Activated CD8-positive, alpha-beta memory T cell treated with anti-CD3 and anti-CD28 coated beads for 48 hours (primary cell): ENCODE results near the gene AGMO.

ENCODE experiments used
- DNase-seq, 3 experiments: peaks; one replicate each; pipeline ENCODE4 v3.0.0-alpha.2; 2020; ENCODE audit warnings: low read depth in 2 of 3, low spot score in 2 of 3

AGMO gene

GRCh38 chr7:15245831-15246230 lies 316.0 kb downstream of the AGMO start:
- no peak for DNase-seq

DNA sequence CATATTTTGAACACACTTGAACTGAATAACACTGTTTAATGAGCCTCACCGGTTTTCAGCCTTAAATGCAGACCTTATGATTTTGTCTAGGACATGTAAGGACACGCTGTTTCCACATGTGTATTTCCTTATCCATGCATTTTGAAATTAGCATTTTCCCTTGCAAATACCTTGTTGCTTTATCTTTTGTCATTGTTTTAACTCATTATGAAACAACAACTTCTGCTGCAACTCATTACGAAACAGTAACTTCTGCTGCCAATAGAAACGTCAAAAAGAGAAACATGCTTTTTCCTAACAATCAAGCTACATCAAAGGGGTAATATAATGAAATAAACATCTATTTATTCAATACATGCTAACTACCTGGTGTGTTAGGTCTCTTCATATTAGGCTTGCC lies 322.0 kb downstream of the AGMO start:
- DNase-seq = no peak

GRCh38 chr7:15236952-15237351 lies 324.9 kb downstream of the AGMO start:
- DNase-seq = no peak

DNA sequence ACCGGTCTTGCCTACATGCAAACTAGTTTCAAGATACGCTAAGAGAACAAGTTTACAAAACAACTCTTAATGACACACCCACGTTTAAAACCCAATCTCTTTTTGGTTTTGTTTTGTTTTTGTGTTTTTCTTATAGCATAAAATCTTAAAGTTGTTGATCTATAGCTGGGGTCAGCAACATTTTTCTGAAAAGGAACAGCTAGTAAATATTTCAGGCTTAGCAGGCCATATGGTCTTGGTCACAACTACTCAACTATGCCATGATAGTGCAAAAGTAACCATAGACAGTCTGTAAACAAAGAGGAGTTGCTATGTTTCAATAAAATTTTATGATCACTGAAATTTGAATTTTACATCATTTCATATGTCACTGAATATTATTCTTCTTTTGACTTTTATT lies 327.4 kb downstream of the AGMO start:
- no peak for DNase-seq

GRCh38 chr7:15228831-15229230 lies 333.0 kb downstream of the AGMO start:
- DNase-seq = no peak

GRCh38 chr7:15225981-15226380 lies 335.8 kb downstream of the AGMO start:
- DNase-seq = no peak

DNA sequence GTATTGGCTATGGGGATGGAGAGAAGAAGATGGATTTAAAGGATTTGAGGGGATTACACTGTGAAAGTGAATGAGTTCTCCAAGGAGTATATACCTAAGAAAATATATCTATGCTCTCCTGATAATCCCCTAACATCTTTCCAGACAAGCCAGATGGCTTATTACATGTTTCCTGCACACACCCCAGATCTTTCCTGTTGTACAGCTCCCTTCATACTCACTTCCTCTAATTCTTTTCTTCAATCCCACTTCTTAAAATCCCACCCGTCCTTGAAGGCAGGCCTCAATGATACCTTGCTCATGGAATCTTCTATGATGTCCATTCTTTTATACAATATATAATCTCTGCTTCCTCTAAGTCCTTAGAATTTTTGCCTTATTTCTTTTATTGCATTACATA lies 342.1 kb downstream of the AGMO start:
- no peak for DNase-seq

GRCh38 chr7:15218261-15218660 lies 343.6 kb downstream of the AGMO start:
- DNase-seq = no peak

DNA sequence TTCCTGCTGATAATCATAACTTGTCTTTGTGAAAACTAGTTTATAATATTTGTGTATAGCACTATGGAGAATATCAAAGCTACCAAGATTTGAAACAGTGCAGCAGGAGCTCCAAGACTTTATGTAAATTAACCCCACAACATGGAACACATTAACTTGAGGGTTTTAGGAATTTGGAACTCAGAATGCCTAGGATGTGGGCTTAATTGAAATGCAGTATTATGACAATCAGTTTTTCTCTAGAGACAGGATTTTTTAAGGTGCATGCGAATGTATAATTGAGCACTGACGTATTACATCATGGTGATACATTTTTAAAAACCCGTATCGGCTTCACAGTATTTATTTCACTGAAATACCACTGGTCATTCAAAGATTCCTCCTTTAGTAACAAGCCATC lies 346.2 kb downstream of the AGMO start:
- no peak for DNase-seq

DNA sequence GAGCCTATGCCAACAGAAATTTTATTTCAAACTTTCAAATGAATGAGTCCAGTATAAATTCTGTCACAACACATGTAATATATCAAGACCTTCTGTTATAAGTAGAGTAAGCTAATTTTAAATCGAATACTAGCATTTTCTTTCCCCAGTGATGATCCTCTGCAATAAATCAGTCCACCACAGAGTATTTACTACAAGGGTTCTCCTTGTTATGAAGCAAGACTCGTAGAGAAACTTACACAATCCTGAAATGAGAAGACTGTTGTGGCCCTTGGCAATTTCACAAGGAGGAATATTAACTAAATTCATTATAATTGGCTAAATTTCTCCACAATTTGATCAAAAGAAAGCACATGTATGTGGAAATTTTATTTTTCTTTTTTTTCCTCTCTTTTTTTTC lies 346.8 kb downstream of the AGMO start:
- DNase-seq = no peak

GRCh38 chr7:15213093-15213492 lies 348.7 kb downstream of the AGMO start:
- DNase-seq = no peak

DNA sequence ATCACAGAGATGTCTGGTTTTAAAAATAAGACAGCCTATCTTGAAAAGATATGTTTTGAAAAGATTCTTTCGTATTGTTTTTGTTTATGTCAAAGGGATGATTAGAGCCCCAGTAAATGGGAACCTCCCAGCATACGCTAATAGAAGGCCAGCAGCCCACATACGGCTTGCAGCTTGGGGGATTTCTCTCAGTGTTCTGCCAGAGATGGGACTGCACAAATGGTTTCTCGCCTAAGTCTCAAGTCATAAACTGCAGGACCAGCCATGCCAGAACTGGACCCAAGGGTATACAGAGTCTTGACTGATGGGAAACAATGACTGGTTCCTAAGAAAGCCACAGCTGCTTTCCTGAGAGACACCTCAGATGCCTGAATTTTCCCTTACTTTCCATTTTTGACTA lies 352.4 kb downstream of the AGMO start:
- DNase-seq = no peak

- no peak for DNase-seq
These were observed 357.4 kb downstream of the AGMO start for GRCh38 chr7:15204421-15204820.

GRCh38 chr7:15199482-15199881 lies 362.3 kb downstream of the AGMO start:
- no peak for DNase-seq

DNA sequence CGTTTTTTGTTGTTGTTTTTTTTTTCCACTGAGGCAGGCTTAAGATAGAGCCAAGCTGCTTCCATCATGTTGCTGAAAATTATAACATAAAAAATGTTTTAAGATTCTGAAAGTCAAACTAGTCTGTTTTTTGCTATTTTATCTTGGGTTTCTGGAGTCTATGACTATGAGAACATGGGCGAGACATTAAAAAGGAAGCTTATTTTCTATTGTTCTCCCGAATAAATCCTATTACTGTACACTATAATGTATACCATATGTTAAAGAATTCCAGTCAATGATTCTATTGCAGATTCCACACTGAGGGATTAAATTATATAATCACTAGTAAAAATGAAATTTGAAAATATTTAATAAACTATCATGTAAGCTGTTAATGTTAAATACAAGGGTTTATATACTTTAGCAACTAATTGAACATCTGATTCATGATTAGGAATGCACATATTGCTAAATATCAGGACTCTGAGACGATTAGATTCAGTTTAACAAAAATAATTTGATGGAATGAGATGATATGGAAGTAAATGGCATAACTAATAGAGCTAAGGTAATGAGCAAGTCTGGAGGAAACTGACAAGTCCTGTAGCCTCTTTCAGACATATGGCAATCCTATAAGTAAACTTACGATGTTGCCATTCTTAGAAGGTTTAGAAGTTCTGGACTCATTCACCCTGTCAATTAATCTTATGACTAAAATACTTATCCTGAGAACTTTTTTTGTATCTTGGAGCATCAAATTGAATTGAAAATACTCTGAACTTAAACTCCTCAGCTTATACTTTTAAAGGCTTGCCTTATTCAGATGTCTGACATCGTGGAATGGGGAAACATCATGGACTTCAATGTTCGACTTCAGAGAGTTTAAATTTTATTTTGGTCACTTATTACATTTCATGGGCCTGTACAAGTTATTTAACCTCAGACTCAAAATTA lies 364.5 kb downstream of the AGMO start:
- no peak for DNase-seq

GRCh38 chr7:15178065-15178464 lies 383.8 kb downstream of the AGMO start:
- no peak for DNase-seq

DNA sequence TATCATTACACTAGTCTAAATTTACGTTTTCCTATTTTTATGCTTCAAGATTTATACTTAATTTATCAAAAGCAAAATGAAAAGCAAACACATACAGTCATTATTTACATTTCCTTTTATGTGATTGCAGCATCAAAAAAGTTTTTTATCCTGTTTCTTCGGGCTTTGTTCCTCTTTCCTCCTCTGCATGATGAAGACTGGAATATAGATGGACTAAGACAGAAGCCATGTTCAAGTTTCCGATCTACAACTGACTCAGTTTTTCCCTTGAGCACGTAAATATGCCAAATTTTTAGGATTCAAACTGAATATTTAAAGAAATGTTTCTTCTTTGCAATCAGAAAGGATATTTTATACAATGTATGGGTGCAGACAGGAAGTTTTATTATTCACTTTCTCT lies 385.7 kb downstream of the AGMO start:
- no peak for DNase-seq

DNA sequence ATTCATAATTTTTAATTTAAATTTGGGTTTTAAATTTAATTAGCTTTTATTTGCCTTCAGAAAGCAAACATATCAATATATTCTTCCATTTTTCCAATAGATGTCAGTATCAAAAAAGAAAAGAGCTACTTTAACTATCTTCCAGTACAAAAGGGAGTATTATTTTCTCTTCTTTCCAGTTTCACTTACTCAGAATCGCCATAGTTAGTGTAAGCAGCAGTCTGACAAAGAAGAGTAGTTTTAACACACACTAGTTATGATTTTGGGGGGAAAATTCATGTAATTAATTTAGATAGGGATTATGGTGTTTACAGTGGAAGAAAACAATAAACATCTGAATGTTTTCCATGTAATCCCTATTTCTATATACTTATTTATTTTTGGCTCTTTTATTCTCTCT lies 386.7 kb downstream of the AGMO start:
- no peak for DNase-seq

GRCh38 chr7:15174485-15174884 lies 387.3 kb downstream of the AGMO start:
- DNase-seq = no peak

- DNase-seq = no peak
These were observed 393.3 kb downstream of the AGMO start for GRCh38 chr7:15168489-15168888.

- DNase-seq = no peak
These were observed 393.9 kb downstream of the AGMO start for GRCh38 chr7:15167912-15168311.

- no peak for DNase-seq
These were observed 395.2 kb downstream of the AGMO start for GRCh38 chr7:15166620-15167019.

DNA sequence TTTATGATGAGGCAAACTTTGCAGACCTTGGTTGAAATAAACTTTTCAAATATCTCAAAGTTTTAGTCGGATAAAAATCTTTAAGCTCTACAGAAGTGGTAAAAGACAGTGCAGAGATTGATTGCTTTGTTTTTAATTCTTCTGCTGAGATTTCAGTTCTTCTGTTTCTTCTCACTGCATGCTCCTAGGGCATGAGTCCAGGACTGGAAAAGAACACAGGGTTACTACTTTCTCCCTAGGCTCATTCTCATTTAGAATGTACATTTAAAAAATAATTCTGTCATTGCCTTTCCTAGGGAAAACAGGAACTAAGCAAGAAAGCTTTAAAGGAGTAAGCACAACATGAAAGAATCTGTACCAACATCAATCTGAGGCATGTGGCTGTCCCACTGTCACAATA lies 402.6 kb downstream of the AGMO start:
- no peak for DNase-seq
